Prostate gland (tissue), 2 donors: ENCODE results near the gene NUMB.

ENCODE experiments used
- POLR2A ChIP-seq: fragments of 450-650 bp; IDR thresholded peaks from one replicate; pipeline ENCODE4 v1.6.1; 2016; ENCODE audit warnings: antibody characterized with exemption, mild to moderate bottlenecking
- POLR2AphosphoS5 ChIP-seq: sonication (generic); formaldehyde crosslinking; IDR thresholded peaks from one replicate; pipeline ENCODE4 v1.6.1; 2017; ENCODE audit warnings: antibody characterized with exemption
- TF ChIP-seq, protein P1 (sequence below), 4 experiments: fragments of 200-600 bp in 2 of 4; fragments of 450-650 bp in 2 of 4; sonication (generic) in 2 of 4; IDR thresholded peaks; 1 replicate in 3 of 4; 2 replicates in 1 of 4; pipeline ENCODE4 v1.5.1; 2016 to 2019; ENCODE audit warnings: antibody characterized with exemption in 4 of 4, mild to moderate bottlenecking in 2 of 4, moderate library complexity in 2 of 4

DNA sequence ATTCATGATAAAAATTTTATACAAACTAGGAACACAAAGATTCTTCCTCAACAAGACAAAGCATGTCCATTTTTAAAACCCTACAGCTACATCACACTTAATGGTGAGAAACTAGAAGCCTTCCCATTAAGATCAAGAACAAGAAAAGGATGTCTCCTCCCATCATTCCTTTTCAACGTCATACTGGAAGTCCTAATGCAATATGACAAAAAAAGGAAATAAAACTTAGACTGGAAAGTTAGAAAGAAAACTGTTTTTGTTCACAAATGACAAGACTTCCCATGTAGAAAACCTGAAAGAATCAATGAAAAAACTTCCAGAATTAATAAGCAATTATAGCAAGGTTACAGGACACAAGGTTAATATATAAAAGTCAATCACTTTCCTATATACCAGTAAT is 82.5 kb downstream of the NUMB start:
- no peak for TF ChIP-seq POLR2A
- TF ChIP-seq, protein P1, sequence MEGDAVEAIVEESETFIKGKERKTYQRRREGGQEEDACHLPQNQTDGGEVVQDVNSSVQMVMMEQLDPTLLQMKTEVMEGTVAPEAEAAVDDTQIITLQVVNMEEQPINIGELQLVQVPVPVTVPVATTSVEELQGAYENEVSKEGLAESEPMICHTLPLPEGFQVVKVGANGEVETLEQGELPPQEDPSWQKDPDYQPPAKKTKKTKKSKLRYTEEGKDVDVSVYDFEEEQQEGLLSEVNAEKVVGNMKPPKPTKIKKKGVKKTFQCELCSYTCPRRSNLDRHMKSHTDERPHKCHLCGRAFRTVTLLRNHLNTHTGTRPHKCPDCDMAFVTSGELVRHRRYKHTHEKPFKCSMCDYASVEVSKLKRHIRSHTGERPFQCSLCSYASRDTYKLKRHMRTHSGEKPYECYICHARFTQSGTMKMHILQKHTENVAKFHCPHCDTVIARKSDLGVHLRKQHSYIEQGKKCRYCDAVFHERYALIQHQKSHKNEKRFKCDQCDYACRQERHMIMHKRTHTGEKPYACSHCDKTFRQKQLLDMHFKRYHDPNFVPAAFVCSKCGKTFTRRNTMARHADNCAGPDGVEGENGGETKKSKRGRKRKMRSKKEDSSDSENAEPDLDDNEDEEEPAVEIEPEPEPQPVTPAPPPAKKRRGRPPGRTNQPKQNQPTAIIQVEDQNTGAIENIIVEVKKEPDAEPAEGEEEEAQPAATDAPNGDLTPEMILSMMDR (IDR thresholded peaks at IDR 0.05): no peak
- no peak for TF ChIP-seq POLR2AphosphoS5
